Measurements from ENCODE around the gene SNN.

SNN gene

DNA sequence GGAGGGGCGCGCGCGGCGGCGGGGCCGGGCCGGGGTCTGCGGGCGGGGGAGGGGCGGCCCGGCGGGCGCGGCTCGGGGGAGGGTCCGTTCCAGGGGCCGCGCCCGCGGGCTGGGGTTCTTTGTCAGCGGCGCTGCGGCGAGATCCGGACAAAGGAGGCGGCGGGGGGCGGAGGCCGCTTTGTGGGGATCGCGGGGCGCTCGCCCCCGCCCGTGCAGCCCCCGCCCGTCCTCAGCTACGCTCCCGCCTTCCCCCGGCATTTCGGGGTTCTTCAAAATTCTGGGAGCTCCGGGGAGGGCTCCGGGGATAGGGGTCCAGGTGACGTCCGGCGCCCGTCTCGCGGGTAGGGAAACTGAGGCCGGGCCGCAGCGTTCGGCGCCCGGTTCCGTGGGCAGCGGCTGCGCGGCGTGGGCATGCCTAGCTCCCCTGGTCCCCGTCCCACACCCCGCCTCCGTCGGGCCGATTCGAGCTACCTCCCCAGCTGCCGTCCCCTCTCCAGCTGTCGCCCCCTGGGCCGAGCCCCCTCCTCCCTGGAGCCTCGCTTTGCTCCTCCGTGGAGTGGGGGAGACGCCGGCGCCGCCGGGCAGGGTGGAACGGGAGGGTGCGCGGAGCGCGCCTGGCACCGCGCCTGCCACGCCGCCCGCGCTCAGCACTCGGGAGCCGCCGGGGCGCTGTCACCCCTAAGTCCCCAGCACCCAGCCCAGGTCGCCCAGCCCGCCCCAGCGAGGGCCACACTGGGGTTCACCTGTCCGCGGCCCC lies 546 bp downstream of the SNN start:
- no peak for DNase-seq

DNA sequence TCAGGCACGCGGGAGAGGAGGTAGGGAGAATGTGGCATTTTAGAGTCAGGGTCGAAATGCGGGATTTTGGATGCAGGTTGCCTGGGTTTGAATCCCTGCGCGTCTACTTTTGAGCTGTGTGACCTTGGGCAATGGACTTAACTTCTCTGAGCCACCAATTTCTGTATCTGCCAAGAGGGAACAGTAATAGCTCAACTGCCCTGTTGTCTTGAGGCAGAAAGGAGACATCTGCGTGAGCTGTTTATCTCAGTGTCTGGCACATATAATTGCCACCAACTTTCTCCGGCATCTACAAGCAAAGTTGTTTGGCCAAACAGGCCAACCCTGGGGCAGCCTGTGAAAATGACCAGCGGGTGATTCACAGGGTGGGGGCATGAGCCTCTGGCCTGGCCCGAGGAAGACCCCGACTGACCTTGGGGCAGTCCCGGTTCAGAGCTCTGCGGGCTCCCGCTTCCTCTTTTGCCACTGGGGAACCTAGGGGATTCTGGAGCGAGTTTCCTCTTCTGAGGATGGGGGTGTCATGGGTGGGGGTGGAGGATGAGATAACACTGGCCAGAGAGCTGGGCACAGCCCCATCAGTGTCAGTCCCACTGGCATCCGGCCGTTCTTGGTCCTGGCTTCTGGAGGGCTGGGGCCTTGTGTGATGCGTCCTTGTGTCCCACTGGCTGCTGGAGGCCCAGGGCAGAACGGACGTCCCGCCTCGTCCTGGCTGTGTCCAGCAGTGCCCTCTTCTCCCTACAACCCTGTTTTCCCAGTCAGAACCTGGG lies 1.3 kb downstream of the SNN start:
- DNase-seq, result peak; percentile 59

DNA sequence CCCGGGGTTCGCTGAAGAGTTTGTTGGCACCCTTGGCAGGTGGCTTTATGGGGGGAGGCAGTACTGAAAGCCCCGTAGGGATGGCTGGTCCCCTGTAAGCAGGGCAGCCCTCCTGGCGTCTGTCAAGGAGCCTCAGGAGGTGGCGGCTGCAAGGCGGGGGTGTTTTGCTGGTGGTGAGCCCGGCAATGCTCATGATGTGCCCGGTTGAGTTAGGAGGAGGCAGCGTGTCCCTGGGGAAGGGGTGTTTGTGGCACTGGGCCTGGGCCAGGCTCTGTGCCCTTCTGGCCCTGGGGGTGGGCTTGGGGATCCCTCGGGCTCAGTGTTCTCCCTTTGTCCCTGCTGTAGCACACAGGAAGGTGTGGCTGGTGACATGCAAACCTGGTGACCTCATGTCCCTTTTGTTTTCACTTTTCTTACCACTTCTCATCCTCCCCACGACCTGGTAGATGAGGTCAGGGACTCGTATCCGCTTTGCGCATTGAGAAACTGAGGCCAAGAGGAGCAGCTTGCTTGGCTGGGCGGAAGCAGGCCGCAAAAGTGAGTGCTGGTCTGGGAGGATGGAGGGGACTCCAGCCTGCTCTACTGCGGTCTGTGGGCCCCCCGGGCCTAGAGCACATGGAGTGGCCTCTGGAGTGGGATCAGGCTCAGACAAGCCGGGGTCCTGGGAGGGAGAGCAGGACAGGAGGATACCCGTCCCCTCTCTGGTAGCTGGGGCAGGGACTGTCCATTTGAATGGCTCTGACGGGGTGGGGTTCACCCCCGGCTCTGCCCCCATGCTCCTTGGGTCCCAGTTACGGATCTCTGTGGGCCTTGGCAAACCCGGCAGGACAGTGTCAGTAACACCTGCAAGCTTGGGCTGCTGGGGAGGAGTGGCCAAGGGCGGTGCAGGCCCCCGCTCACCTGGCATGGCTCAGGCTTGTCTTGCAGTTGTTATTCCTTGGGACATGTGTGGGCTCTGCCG lies 2.2 kb downstream of the SNN start:
- DNase-seq, result no peak

DNA sequence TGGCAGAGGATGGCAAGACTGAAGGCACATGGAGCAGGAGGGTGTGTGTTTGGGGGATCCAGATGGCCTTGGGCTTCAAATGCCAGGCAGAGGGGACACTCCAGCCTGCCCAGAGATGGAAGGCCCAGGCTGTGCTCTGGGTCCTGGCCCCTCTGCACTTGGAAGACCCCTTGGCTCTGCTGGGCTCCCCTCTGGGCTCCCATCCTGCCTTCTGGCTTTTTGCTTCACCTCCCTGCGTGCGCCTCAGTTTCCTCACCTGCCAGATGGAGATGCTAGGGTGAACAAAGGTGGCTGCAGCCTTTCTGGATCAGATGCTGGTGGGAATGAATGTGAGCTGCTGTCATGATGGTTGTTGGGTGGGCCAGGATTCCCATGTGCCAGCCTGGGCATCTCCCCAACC lies 3.0 kb downstream of the SNN start:
- DNase-seq, result no peak

DNA sequence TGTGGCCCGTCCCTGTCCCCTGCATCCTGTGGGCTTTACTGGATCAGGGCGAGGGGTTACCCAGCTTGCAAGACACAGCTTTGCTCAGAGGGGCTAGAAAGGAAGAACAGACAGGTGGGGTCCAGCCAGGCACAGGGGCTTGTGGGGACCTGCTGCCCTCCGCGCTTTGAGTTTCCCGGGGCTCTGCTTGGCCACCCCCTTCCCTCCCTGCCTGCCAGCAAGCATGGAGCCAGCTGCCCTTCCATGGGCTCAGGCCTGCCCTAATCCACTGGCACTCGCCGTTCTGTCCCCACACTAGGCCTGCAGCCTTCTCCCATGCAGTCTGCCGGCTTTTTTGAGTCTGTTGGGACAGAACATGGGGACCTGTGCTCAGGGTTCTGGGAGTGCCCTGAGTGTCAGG lies 3.4 kb downstream of the SNN start:
- no peak for DNase-seq

DNA sequence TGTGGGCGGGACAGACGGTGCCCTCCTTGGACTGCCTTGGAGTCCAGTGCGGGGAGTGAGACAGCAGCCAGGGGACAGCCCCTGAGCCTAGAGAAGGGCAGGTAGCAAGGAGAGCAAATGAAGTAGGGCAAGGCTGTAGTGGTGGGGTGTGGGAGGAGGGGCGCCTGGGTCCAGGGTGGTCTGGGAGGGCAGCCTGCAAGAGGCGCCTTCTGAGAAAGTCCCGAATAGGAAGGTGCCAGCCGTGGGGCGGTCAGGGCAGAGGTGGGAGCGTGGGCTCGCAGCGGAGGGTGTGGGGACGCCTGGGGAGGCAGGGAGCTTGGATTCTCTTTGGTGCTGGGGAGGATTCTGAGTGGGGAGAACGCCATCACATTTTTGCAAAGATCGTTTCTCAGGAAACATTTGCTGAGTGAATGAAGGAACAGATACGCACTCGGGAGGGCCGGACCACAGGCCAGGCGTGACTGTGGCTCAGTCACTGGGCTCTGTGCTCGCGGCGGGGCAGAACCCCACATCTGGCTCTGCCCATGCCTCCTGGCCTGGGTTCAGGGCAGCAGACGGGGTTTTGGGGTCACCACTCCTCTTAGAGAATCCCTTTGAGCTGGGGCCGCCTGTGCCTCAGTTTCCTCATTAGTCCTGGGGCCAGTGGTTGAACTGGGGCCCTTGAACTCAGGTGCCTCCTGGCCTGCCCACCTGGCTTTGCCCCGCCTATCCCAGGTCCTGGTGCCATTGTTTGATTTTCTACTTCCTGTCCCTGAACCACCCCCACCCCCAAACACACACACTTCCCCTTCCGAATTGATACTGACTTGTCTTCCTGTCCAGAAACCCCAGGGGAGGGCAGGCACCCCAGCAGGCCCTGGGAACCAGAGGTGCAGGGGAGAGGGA lies 4.2 kb downstream of the SNN start:
- DNase-seq, result peak; percentile 63

DNA sequence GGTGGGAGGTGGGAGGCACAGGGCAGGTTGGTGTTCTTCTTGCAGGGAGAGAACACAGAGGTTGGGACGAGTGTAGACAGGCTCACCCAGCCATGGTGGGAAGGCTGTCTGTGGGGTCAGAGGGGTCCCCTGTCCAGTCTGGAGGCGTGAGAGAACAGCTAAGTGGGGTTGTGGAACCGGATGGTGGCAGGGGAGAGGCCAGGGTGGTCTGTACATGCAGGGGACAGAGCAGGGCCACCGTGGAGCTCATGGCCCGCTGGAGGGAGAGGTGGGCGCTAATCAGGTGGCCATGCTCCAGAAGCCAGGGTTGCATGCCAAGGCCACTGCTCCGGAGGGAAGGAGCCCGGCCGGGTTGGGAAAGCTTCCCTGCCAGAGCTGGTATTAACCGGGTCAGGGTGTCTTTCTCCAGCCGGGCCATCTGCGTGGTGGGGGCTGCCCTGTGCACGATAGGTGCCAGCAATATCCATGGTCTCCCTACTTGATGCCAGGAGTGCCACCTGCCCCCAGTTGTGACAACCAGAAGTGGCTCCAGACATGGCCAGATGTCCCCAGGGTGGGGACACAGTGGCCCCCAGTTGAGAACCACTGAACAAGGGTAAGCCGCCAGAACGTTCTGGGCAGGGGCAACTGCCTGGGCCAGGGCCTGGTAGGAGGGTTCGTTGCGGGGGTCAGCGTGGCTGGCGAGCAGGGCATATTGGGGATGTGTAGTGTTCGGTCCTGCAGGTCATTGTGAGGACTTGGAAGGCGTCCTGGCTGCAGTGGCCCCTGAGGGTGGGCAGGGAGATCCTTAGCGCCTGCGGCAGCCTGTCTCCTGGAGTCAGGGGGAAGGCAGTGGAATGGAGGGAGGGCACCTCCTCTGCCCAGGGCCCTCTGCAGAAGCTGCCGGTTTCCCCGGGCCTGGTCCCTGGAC lies 5.1 kb downstream of the SNN start:
- DNase-seq, result no peak

DNA sequence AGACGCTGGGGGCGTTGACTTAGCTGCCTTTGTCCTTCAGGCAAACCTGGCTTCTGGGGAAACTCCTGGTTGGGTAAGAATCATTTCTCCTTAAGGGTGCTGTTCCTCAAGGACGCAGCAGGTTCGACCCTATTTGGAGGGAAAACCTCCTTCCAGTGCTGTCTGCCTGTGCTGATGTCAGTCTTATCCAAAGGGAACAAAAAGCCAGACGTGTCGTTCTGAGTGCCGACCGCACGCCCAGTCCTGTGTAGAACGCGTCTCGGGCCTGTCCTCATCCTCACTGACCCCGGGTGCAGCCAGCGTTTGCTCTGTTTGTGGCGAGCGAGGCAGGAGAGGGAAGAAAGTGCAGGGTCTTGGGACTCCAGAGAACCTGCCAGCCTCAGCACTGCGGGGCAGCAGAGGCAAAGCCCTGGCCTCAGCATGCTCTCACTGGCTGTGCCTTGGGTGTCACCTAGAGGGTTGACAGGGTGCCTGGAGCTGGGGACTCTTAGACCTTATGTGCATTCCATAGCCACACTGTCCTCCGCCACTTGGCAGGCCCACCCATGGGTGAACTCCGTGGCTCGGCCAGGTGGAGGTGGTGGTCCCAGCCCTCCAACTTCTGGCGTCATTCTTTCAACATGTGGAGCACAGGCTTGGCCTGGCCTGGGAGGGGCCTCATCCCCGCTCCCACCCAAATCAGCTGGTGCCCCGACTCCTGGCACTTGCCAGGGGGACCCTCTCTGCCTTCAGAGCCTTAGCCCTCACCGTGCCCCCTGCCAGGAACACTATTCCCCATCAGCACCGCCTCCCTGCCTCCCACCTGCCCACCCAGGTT lies 6.0 kb downstream of the SNN start:
- peak; percentile 46 for DNase-seq

DNA sequence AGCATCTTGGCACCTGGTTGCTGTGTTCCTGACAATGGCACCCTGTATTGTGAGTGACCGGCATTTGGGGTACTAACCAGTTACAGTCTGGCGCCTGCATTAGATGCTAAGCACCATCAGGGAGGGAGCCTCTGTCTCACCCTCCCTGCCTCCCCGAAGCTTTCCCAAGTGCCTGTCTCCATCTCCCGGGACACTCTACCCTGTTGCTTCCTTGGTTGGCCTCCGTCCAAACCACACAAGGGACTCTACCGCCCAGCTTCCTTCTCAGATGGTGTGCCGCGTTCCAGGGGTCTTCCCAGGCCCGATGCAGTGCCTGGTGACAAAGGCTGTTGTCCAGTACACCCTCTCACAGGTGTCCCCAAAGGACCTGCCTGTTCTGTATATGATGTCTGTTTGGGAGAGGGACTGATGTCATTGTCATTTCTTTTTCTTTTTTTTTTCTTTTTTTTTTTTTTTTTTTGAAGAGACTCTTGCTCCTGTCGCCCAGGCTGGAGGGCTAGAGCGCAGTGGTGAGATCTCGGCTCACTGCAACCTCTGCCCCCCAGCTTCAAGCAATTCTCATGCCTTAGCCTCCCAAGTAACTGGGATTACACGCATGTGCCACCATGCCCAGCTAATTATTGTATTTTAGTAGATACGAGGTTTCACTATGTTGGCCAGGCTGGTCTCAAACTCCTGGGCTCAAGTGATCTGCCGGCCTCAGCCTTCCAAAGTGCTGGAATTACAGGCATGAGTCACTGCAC lies 6.7 kb downstream of the SNN start:
- peak; percentile 22 for DNase-seq

DNA sequence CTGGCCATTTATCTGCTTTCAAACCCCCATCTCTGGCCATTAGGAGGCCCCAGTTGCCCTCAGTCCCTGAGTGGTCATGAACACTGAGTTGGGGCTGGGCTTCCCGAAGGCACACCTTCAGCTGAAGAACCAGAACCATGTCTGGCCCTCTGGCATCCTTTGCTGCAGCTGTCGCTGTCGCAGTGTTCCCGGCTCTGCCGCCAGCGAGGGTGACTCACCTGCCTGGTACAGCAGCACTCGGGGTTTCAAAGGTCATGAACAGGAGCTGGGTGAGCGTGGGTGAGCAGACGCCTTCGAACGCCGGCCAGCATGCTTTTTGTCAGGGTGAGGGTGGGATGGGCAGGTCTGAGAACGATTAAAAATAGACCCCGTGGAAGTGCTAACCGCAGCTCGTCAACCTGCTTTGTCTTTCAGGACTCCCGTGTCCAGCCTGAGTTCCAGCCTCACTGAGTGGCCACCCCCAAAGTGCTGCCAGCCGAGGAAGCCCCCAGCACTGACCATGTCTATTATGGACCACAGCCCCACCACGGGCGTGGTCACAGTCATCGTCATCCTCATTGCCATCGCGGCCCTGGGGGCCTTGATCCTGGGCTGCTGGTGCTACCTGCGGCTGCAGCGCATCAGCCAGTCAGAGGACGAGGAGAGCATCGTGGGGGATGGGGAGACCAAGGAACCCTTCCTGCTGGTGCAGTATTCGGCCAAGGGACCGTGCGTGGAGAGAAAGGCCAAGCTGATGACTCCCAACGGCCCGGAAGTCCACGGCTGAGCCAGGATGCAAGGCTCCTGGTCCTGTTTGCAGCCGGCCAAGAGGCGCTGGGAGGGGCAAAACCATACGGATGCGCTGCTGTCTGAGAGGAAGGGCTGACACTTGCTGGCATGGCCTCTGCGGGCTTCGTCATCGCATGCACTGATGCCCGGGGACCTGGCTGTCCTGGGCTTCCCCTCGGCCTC lies 7.6 kb downstream of the SNN start:
- DNase-seq, result no peak

DNA sequence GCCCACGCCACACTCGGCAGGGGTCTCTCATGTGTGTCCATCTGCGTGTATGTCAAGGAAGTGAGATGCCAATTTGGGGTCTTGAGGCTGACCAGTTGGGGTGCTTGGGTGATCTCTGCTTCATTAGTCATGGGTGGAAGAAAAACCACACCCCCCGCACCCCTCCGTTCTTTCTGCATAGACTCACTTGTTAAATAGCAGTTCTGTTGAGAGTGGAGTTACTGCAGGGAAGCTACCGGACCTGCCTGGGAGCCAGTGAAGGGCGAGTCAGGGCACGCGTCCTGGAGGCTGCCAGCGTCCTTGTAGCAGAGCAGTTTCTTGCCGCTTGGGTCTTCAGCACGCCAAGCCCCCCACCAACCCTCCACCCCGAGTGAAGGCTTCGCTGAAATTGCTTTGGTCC lies 8.5 kb downstream of the SNN start:
- no peak for DNase-seq

DNA sequence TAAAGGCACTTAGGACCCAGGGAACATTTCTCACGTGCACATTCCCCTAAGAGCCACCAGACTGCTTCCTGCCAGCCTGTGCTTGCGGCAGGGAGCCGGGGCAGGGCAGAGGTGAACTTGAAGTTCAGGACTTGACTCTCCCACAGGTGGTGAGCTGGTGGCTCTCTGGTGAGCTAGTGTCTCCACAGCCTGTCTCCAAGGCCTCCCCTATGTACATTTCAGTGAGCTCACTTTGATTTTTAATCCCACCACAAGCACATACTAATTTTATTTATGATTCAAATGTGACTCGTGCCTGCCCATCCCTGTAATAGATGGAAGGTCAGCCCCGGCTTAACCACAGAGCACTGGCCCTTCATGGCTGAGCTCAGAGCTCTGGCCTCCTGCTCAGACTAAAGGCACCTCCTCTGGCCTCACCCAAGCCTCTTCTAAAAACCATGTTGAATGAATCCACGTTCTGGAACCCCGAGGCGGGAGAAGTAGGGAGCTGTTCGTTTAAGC lies 9.2 kb downstream of the SNN start:
- no peak for DNase-seq

DNA sequence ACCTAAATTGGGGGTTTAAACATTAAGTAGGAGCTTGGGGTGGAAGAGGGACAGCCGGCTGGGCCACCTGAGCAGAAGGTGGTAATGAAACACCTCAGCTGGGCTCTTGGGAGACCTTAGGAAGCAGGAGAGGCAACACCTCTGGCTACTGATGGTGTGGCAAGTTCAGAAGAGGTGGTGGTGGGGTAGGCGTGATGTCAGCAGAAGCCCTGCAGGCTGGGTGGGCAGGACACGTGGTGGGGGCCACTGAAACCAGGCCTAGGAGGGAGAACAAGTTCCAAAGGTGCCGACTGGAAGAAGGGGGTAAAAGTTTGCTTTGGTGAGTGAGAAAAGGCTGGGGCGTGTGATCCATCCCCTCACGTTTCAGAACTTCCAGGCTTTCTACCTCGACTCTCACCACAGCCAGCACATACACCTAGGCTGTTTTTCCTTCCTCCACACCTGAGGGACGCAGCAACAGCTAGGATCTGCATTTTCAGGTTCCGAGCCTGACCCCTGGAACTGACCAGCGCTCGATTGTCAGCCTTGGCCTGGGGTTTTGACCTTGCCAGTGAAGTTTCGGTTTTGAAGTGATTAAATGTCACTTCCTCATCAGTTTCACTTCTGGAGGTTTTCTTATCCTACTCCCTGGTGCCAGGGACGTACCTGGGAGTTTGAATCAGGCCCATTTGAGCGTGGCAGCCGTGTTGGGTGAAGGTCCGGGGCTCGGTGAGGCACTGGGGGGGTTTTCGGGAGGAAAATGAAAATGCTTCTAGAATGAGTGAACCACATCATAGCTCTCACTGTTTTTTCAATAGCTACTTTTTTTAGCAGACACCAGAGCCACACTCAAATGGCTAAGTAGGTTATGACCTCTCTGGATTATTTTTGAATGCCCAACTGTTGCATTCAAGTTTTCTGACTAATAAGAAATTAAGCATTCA lies 10.0 kb downstream of the SNN start:
- DNase-seq, result no peak

DNA sequence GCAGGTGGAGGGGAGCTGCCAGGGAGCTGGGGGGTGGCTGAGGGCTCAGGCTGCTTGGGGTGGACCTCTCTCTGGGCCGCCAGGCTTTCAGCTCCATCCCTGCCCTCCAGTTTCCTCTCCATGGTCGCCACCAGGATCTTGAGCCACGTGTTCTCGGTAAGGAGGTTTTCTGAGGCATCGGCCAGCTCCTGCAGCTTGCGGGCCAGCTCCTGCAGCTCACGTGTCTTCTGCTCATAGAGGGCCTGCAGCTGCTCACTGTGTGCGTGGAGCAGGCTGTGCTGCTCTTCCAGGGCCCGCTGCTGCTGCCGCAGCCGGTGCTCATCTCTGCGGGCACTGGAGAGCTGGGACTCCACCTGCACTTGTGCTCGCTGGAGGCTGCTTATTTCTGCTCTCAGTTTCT lies 11.0 kb downstream of the SNN start:
- no peak for DNase-seq

DNA sequence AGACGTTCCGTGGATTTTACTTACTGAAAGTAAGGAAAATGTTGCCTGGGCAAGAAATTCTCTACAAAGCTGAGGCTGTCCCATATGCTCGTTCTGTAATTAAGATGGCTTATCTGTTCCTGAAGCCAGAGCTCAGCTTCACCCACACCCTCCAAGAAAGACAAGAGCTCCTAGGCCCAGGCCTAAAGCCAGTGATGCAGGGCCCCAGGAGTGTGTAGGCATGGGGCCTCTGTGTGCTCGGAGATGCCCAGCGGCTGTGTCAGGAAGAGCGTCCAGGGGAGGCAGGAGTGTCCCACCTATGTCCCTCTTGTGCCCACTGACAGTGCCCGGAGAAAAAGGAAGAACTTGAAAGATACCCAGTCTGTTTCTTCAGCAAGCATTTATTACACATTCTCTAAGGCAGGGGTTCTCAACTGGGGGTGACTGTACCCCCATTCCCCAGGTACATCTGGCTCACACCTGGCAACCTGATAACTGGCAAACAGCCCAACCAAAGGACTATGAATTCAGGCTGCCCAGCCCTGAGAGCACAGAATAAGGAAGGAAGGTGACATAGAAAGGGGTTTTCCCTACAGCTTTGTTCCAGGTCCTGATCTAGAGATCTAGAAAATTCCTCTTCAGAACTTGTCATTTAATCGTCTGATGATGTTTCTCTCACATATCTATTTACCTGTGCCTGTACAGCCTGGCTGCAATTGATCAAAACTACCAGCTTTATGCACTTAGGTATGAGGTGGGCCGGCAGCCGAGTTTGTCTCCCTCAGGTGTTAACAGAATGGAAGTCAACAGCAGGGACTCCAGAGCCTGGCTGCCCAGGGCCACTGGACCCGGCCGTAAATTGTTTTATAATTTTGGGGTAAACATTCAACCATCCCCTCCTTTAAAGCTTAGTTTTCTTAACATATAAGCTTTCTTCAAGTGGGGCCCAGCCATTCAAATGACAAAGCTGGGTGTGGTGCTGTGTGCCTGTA lies 12.0 kb downstream of the SNN start:
- no peak for DNase-seq

DNA sequence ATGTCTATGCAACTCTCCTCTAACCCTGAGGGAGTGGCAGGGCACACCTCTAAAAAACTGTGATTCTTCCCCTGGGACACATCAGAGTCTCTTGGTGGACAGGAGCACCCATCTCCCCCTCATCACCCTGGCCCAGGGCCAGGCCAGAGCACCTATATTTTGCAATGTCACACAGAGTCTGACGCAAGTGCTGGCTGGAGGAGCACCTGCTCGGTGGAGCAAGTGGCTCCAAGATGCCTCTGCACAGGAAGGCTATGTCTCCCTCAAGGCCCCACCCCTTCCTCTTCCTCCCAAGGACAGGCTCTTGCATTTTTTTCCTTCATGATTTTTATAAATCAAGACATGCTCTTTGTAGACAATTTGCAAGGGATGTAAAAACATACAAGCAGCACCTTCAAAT lies 13.3 kb downstream of the SNN start:
- no peak for DNase-seq
